ENCODE data around the gene GID4. TPM values are rescaled to one million over a fixed set of nuclear protein-coding genes. Genes with fewer than 3 reads are reported as not detected.

Gene GID4
- total and polyA plus RNA-seq, 2 of the 4 experiments (the other 2 are of a cell fraction) = 3.9 to 5.6 TPM

DNA sequence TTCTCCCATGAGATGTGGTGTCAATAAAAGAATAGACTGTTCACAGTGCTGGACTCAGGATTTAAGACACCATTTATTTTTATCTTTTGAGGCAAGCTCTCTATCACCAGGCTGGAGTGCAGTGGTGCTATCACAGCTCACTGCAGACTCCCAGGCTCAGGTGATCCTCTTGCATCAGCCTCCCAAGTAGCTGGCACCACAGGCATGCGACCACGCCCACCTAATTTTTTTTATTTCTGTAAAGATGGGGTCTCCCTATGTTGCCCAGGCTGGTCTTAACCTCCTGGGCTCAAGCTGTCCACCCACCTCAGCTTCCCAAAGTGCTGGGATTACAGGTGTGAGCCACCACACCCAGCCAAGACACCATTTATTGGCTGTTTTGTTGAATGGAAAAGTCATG is 29.9 kb downstream of the GID4 start:
- Histone ChIP-seq H3K27me3 (ENCODE audit: control insufficient read depth, insufficient read depth, low read length) (no peaks in the 10 kb centered on the region), H3K4me3 (ENCODE audit: insufficient read depth, low read depth, low read length) (no peak overlapping the region), H3K23ac (ENCODE audit: low read depth, low read length) (no peak overlapping the region), H2AFZ (replicated peaks; ENCODE audit: low read length, poor library complexity) (no peak overlapping the region), H2AK9ac (replicated peaks; ENCODE audit: low read depth, low read length, poor library complexity) (no peak overlapping the region), H3K9me3 (ENCODE audit: control insufficient read depth, insufficient read depth, low read length) (no peaks in the 10 kb centered on the region), H3K56ac (ENCODE audit: extremely low read depth, insufficient read depth, low read length) (no peak overlapping the region), H3K4me1 (ENCODE audit: control insufficient read depth, insufficient read depth, low read length) (no peaks in the 10 kb centered on the region; the same call in 1 of the 2 replicates), H4K91ac (ENCODE audit: insufficient read depth, low read depth, low read length) (no peak overlapping the region), H3K4ac (ENCODE audit: low read depth, low read length) (no peak overlapping the region), H2BK120ac (ENCODE audit: low read depth, low read length) (no peak overlapping the region), H2BK20ac (ENCODE audit: low read depth, low read length) (no peak overlapping the region), H3K18ac (ENCODE audit: low read depth, low read length) (no peak overlapping the region), H2BK5ac (ENCODE audit: low read depth, low read length, poor library complexity, severe bottlenecking) (no peak overlapping the region), H4K8ac (ENCODE audit: low read depth in 2 of 2, low read length in 2 of 2) (no peak overlapping the region), H3K79me1 (ENCODE audit: low read depth in 1 of 2, low read length in 2 of 2) (no peaks in the 10 kb centered on the region), H3K9ac (ENCODE audit: low read depth, low read length) (no peak overlapping the region), H3K27ac (ENCODE audit: insufficient read depth, low read length) (no peak overlapping the region), H3K9me1 (ENCODE audit: insufficient read depth, low read length) (no peaks in the 10 kb centered on the region), H3K4me2 (ENCODE audit: low read depth, low read length) (no peak overlapping the region), H4K20me1 (ENCODE audit: insufficient read depth, low read length) (no peaks in the 10 kb centered on the region), H2BK15ac (ENCODE audit: low read depth, low read length) (no peak overlapping the region), H2AK5ac (ENCODE audit: low read depth, low read length) (no peak overlapping the region), H3K36me3 (ENCODE audit: control insufficient read depth, insufficient read depth, low read length) (peaks cover 11% of the 10 kb centered on the region), H4K5ac (ENCODE audit: low read depth, low read length) (no peak overlapping the region), H3K14ac (replicated peaks; ENCODE audit: low read depth, low read length) (no peak overlapping the region)
- ChIA-PET POLR2A (ENCODE audit: unreplicated experiment) (no interaction called here), CTCF (no interaction called here)
- dilution Hi-C loops (cut with HindIII; ENCODE audit: low sequenced_read_pairs, unreplicated experiment) = no loop called here
- ATAC-seq (ENCODE audit: low read depth) (no peak), DNase-seq (no peak)
- WGBS, 2 experiments (ENCODE audit: extremely low coverage in 2 of 2, insufficient read length in 1 of 2) = no CpG with 5 or more reads among the region's 2 CpGs
- BruUV-seq (replicated peaks) = no TSS peak
- in situ Hi-C loops (cut with MboI; ENCODE audit: low sequenced_read_pairs) = no loop called here
- TF ChIP-seq FOS (IDR thresholded peaks at IDR 0.05; ENCODE audit: low read depth, low read length) (no peak), MAFK (IDR thresholded peaks at IDR 0.05; ENCODE audit: low read depth, low read length) (no peak), MAZ (IDR thresholded peaks at IDR 0.05; ENCODE audit: borderline replicate concordance, low read depth, low read length) (no peak), NFE2L2 (IDR thresholded peaks at IDR 0.05; ENCODE audit: low read depth, low read length) (no peak), POLR2A (IDR thresholded peaks at IDR 0.05; ENCODE audit: low read depth, low read length) (no peak)
- TF ChIP-seq, protein P1, sequence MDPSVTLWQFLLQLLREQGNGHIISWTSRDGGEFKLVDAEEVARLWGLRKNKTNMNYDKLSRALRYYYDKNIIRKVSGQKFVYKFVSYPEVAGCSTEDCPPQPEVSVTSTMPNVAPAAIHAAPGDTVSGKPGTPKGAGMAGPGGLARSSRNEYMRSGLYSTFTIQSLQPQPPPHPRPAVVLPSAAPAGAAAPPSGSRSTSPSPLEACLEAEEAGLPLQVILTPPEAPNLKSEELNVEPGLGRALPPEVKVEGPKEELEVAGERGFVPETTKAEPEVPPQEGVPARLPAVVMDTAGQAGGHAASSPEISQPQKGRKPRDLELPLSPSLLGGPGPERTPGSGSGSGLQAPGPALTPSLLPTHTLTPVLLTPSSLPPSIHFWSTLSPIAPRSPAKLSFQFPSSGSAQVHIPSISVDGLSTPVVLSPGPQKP (IDR thresholded peaks at IDR 0.05; ENCODE audit: borderline replicate concordance, low read depth, low read length) = no peak
- TF ChIP-seq, protein P2, sequence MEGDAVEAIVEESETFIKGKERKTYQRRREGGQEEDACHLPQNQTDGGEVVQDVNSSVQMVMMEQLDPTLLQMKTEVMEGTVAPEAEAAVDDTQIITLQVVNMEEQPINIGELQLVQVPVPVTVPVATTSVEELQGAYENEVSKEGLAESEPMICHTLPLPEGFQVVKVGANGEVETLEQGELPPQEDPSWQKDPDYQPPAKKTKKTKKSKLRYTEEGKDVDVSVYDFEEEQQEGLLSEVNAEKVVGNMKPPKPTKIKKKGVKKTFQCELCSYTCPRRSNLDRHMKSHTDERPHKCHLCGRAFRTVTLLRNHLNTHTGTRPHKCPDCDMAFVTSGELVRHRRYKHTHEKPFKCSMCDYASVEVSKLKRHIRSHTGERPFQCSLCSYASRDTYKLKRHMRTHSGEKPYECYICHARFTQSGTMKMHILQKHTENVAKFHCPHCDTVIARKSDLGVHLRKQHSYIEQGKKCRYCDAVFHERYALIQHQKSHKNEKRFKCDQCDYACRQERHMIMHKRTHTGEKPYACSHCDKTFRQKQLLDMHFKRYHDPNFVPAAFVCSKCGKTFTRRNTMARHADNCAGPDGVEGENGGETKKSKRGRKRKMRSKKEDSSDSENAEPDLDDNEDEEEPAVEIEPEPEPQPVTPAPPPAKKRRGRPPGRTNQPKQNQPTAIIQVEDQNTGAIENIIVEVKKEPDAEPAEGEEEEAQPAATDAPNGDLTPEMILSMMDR (conservative IDR thresholded peaks at IDR 0.05; ENCODE audit: low read depth, low read length) = no peak
- intact Hi-C loops (cut with micrococcal nuclease) = no loop called here

All from IMR-90 (cell line).